OCI-LY1 (cell line): ENCODE results near the gene DNAJB8.

Experiments used
- H2AFZ ChIP-seq: fragments of 200-600 bp; sonication (generic), shearing (Covaris generic); 2 replicates; pipeline ENCODE4 v1.6.0; 2014; ENCODE audit warnings: antibody characterized with exemption, mild to moderate bottlenecking, low read length
- H3F3A ChIP-seq: fragments of 200-600 bp; sonication (generic), shearing (Covaris generic); 2 replicates; pipeline ENCODE4 v1.6.0; 2014; ENCODE audit warnings: mild to moderate bottlenecking, antibody characterized with exemption, low read length, moderate library complexity; ENCODE audit not compliant: insufficient read depth
- H3K27ac ChIP-seq: fragments of 200-600 bp; sonication (generic); 2 replicates; pipeline ENCODE4 v1.5.1; 2014; ENCODE audit warnings: low read length, mixed run types, mild to moderate bottlenecking, low read depth; ENCODE audit not compliant: poor library complexity, severe bottlenecking
- H3K27me3 ChIP-seq: fragments of 200-600 bp; sonication (generic); 2 replicates; pipeline ENCODE4 v1.6.0; 2014; ENCODE audit warnings: antibody characterized with exemption, mild to moderate bottlenecking, low read length, moderate library complexity; ENCODE audit not compliant: insufficient read depth
- H3K36me3 ChIP-seq: fragments of 200-600 bp; sonication (generic); 2 replicates; pipeline ENCODE4 v1.6.1; 2014; ENCODE audit warnings: mild to moderate bottlenecking, antibody characterized with exemption, low read length, moderate library complexity, mixed read lengths; ENCODE audit not compliant: insufficient read depth
- H3K4me1 ChIP-seq: fragments of 200-600 bp; sonication (generic); 2 replicates; pipeline ENCODE4 v1.5.1; 2014; ENCODE audit warnings: mild to moderate bottlenecking, low read length, moderate library complexity; ENCODE audit not compliant: insufficient read depth, severe bottlenecking
- H3K4me2 ChIP-seq: fragments of 200-600 bp; sonication (generic), shearing (Covaris generic); 2 replicates; pipeline ENCODE4 v1.6.1; 2014; ENCODE audit warnings: low read length
- H3K4me3 ChIP-seq: fragments of 200-600 bp; sonication (generic); 2 replicates; pipeline ENCODE4 v1.5.1; 2014; ENCODE audit warnings: low read length, low read depth, mild to moderate bottlenecking, mixed read lengths; ENCODE audit not compliant: poor library complexity, severe bottlenecking
- H3K79me2 ChIP-seq: fragments of 200-600 bp; shearing (Covaris generic); 2 replicates; pipeline ENCODE4 v1.6.1; 2016; ENCODE audit warnings: mixed run types, low read length, mixed read lengths; ENCODE audit not compliant: insufficient read depth
- H3K9ac ChIP-seq: fragments of 200-600 bp; sonication (generic), shearing (Covaris generic); 2 replicates; pipeline ENCODE4 v1.6.1; 2014; ENCODE audit warnings: mild to moderate bottlenecking, low read length, mixed read lengths
- H3K9me2 ChIP-seq: fragments of 200-600 bp; sonication (generic), shearing (Covaris generic); 2 replicates; pipeline ENCODE4 v1.6.1; 2014; ENCODE audit warnings: low read depth, mild to moderate bottlenecking, low read length, mixed read lengths
- H3K9me3 ChIP-seq: fragments of 200-600 bp; shearing (Covaris generic); 2 replicates; pipeline ENCODE4 v1.6.1; 2014; ENCODE audit warnings: low read length, mixed read lengths
- H4K20me1 ChIP-seq: fragments of 200-600 bp; sonication (generic), shearing (Covaris generic); 2 replicates; pipeline ENCODE4 v1.6.0; 2016; ENCODE audit warnings: mild to moderate bottlenecking, low read length; ENCODE audit not compliant: insufficient read depth
- CTCF ChIP-seq: fragments of 200-600 bp; sonication (generic), shearing (Covaris generic); IDR thresholded peaks from 2 replicates; pipeline ENCODE4 v1.5.1; 2017; ENCODE audit warnings: mild to moderate bottlenecking, antibody characterized with exemption, low read length, moderate library complexity, mixed read lengths
- EZH2 ChIP-seq: fragments of 200-600 bp; sonication (generic), shearing (Covaris generic); IDR thresholded peaks from 2 replicates; pipeline ENCODE4 v1.8.0; 2017; ENCODE audit warnings: borderline replicate concordance, mixed run types, mild to moderate bottlenecking, antibody characterized with exemption, low read length, moderate library complexity, mixed read lengths

The DNAJB8 gene

GRCh38 chr3:128448491-128448890 lies 18.2 kb downstream of the DNAJB8 start:
- Histone ChIP-seq H3K4me2 (no peak overlapping the region), H2AFZ (no peak overlapping the region), H3K9me3 (no peaks in the 10 kb centered on the region), H3F3A (no peaks in the 10 kb centered on the region), H3K9ac (no peak overlapping the region), H3K4me3 (no peak overlapping the region), H3K27ac (no peak overlapping the region), H3K27me3 (peaks cover 19% of the 10 kb centered on the region; the same call in 1 of the 2 replicates), H3K4me1 (no peaks in the 10 kb centered on the region), H3K36me3 (no peaks in the 10 kb centered on the region), H3K79me2 (no peaks in the 10 kb centered on the region), H4K20me1 (no peaks in the 10 kb centered on the region), H3K9me2 (no peaks in the 10 kb centered on the region)
- no peak for TF ChIP-seq CTCF
- no peak for TF ChIP-seq EZH2

GRCh38 chr3:128447561-128448013 lies 19.1 kb downstream of the DNAJB8 start:
- Histone ChIP-seq H3K36me3 (no peaks in the 10 kb centered on the region), H2AFZ (no peak overlapping the region), H3K9me3 (no peaks in the 10 kb centered on the region), H3K4me3 (no peak overlapping the region), H3K9me2 (no peaks in the 10 kb centered on the region), H3K27me3 (0 out of 2 replicates have a peak, but pooled peaks cover 18% of the 10 kb centered on the region), H3K4me2 (no peak overlapping the region), H3K9ac (no peak overlapping the region), H3K4me1 (no peaks in the 10 kb centered on the region), H3K27ac (no peak overlapping the region), H4K20me1 (no peaks in the 10 kb centered on the region), H3K79me2 (no peaks in the 10 kb centered on the region), H3F3A (no peaks in the 10 kb centered on the region)
- TF ChIP-seq EZH2 (no peak), CTCF (no peak)

GRCh38 chr3:128446821-128447220 lies 19.9 kb downstream of the DNAJB8 start:
- Histone ChIP-seq H2AFZ (no peak overlapping the region), H3K27me3 (0 out of 2 replicates have a peak, but pooled peaks cover 18% of the 10 kb centered on the region), H3K9me2 (no peaks in the 10 kb centered on the region), H3K4me3 (no peak overlapping the region), H3K36me3 (no peaks in the 10 kb centered on the region), H3K27ac (no peak overlapping the region), H3K9ac (no peak overlapping the region), H4K20me1 (no peaks in the 10 kb centered on the region), H3K79me2 (no peaks in the 10 kb centered on the region), H3K9me3 (no peaks in the 10 kb centered on the region), H3K4me1 (no peaks in the 10 kb centered on the region), H3K4me2 (no peak overlapping the region), H3F3A (no peaks in the 10 kb centered on the region)
- no peak for TF ChIP-seq EZH2
- no peak for TF ChIP-seq CTCF
